ENCODE measurements around the gene ROR1. TPM values are rescaled to one million over a fixed set of nuclear protein-coding genes. Genes with fewer than 3 reads are reported as not detected.

Gene ROR1
- total RNA-seq, 1 donor from 2014 or later, result 81.4 TPM

- H3K4me1 Mint-ChIP-seq, result peaks cover 38% of the 10 kb centered on the region
Observed at GRCh38 chr1:63787875-63788274, 14.1 kb downstream of the ROR1 start.

DNA sequence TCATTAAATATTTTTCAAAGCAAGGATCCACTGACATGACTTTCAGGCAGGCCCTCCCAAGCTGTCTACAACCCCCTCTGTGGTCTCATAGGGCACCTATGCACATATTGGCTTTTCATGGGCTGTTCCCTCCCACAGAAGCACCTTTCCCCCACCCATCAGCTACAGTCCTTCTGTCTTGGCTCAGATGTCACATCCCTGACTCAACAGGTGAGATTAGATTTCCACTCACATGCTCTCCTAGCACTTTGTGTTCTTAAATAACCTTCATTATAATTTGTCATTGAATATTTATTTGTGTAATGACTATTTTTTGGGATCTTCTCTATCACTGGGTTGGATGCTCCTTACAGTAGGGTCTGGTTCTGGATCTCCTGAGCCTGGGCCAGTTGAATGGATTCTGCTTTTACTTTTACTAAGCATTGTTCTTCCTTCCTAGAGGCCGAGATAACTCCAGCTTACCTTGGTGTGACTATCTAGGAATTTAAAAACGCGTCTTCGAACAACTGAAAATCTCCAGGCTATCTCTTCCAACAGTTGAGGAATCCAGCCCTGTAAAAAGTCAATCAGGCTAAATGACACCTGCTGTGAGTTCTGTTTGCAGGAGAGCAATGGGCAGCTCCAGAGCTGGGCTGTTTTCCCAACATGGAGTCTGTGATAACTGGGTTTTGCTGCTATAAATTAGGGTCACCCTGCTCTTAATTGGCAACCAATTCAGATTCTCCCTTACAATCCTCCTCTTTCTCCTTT is 16.2 kb downstream of the ROR1 start:
- Mint-ChIP-seq H3K4me1 (peaks cover 32% of the 10 kb centered on the region), H3K4me3 (no peak overlapping the region), H3K36me3 (peaks cover 7% of the 10 kb centered on the region), H3K27me3 (ENCODE audit: low read depth) (no peaks in the 10 kb centered on the region), H3K27ac (no peak overlapping the region), H3K9me3 (no peaks in the 10 kb centered on the region)
- no peak for TF ChIP-seq CTCF (IDR thresholded peaks at IDR 0.05; ENCODE audit: unreplicated experiment)
- no peak for DNase-seq (ENCODE audit: low spot score in 2 of 2, unreplicated experiment in 2 of 2)

More at GRCh38 chr1:63787875-63788274, 14.1 kb downstream of the ROR1 start:
- Mint-ChIP-seq H3K4me3 (no peak overlapping the region), H3K36me3 (peaks cover 7% of the 10 kb centered on the region), H3K27me3 (ENCODE audit: low read depth) (no peaks in the 10 kb centered on the region), H3K27ac (no peak overlapping the region), H3K9me3 (no peaks in the 10 kb centered on the region)
- no peak for TF ChIP-seq CTCF (IDR thresholded peaks at IDR 0.05; ENCODE audit: unreplicated experiment)
- no peak for DNase-seq (ENCODE audit: low spot score in 2 of 2, unreplicated experiment in 2 of 2)

DNA sequence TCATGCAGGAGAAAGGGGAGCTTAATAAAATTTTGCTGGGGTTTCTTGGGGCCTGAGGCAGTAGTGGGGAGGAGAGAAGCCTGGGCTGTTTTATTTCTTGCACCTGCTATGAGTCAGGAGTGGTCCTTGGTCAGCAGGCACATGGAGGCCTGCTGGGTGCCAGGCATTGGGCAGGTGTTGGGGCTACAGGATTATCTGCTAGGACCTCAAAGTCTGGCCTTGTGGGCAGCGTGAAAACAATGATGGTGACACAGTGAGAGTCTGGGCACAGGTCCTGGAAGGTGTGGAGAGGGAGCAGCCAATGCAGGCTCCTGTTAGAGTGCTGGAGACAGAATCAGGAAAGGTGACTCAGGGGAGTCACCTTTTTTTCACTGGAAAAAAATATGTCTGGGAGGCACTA is 17.2 kb downstream of the ROR1 start:
- peaks cover 7% of the 10 kb centered on the region for H3K36me3 Mint-ChIP-seq
- H3K4me3 Mint-ChIP-seq, result no peak overlapping the region
- peaks cover 39% of the 10 kb centered on the region for H3K4me1 Mint-ChIP-seq
- no peaks in the 10 kb centered on the region for H3K9me3 Mint-ChIP-seq
- DNase-seq (ENCODE audit: low spot score in 2 of 2, unreplicated experiment in 2 of 2), result no peak
- no peak for TF ChIP-seq CTCF (IDR thresholded peaks at IDR 0.05; ENCODE audit: unreplicated experiment)
- no peak overlapping the region for H3K27ac Mint-ChIP-seq
- no peaks in the 10 kb centered on the region for H3K27me3 Mint-ChIP-seq (ENCODE audit: low read depth)

DNA sequence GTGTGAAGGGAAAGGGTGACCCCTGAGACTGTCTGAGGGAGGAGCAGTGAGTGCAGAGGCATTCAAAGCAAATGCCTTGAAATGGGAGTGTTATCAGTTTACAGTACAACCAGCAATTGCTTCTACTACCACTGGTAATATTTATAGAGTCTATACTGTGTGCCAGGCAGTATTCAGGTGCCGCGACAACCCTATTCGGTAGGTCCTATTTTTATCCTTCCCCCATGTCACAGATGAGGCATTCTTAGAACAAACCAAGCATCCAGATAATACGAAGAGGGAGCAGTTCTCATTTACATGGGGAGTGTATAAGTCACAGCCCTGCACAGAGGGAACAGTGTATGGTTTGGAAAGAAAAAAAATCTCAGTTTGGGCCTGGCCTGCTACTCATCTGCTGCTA is 18.3 kb downstream of the ROR1 start:
- H3K27ac Mint-ChIP-seq, result no peak overlapping the region
- no peak overlapping the region for H3K4me3 Mint-ChIP-seq

DNA sequence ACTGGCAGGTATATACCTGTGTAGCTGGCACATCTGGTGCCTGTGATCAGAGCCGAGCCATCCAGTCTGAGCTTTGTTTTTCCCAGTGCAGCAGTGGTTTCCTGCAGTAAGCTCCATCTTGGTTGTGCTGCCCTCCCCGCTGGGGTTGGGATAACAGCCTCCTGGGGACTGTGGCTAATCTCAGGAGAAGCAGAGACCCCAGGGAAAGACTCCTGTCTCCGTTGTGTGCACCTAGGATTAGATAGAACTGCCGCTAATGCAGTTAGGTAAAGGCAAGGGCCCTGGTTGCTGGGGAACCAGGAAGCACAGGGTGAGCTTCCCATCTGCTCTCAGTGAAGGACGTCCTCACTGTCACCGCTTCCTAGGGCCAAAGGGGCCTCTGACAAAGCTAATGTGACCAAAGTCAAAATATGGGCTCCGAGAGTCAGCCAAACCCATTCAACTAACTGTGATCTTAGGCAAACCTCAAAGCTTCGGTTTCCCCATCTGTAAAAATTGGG is 20.0 kb downstream of the ROR1 start:
- Mint-ChIP-seq H3K4me1 (peaks cover 35% of the 10 kb centered on the region), H3K36me3 (peaks cover 7% of the 10 kb centered on the region), H3K27ac (no peak overlapping the region), H3K4me3 (no peak overlapping the region), H3K27me3 (ENCODE audit: low read depth) (no peaks in the 10 kb centered on the region), H3K9me3 (no peaks in the 10 kb centered on the region)
- TF ChIP-seq CTCF (IDR thresholded peaks at IDR 0.05; ENCODE audit: unreplicated experiment), result no peak
- no peak for DNase-seq (ENCODE audit: low spot score in 2 of 2, unreplicated experiment in 2 of 2)

More for the DNA sequence above, 18.3 kb downstream of the ROR1 start:
- peaks cover 7% of the 10 kb centered on the region for H3K36me3 Mint-ChIP-seq
- DNase-seq (ENCODE audit: low spot score in 2 of 2, unreplicated experiment in 2 of 2), result no peak
- peaks cover 43% of the 10 kb centered on the region for H3K4me1 Mint-ChIP-seq
- no peak for TF ChIP-seq CTCF (IDR thresholded peaks at IDR 0.05; ENCODE audit: unreplicated experiment)
- H3K9me3 Mint-ChIP-seq, result no peaks in the 10 kb centered on the region
- H3K27me3 Mint-ChIP-seq (ENCODE audit: low read depth), result no peaks in the 10 kb centered on the region

All from mesothelial cell of epicardium (in vitro differentiated cells).